Measurements from ENCODE around the gene PDE1A.

DNA sequence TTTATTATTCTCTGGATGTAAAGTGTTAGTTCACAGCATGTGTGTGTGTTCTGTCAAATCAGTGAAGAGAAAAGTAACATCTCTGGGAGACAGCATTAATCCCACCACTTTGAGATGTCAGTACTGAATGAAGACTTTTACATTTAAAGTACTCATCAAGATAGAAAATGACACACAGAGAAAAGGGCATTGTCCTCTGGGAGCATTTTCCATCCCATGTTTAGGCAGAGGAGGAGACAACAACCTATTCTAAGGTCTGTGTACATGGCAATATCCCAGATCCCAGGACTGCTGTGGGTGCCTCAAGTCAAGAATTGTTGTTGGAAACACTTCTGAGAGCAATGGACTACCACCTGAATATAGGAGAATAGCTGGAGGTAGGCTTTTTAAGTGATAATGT lies 239.7 kb downstream of the PDE1A start:
- TF ChIP-seq, protein P1, sequence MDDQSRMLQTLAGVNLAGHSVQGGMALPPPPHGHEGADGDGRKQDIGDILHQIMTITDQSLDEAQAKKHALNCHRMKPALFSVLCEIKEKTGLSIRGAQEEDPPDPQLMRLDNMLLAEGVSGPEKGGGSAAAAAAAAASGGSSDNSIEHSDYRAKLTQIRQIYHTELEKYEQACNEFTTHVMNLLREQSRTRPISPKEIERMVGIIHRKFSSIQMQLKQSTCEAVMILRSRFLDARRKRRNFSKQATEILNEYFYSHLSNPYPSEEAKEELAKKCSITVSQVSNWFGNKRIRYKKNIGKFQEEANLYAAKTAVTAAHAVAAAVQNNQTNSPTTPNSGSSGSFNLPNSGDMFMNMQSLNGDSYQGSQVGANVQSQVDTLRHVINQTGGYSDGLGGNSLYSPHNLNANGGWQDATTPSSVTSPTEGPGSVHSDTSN (CRISPR knock-in tag; IDR thresholded peaks at IDR 0.05) = no peak
- no peak for TF ChIP-seq ZNF121 (tag by site-specific recombination; IDR thresholded peaks at IDR 0.05)
- TF ChIP-seq SP3 (tag by site-specific recombination; IDR thresholded peaks at IDR 0.05) = no peak
- TF ChIP-seq, protein P2, sequence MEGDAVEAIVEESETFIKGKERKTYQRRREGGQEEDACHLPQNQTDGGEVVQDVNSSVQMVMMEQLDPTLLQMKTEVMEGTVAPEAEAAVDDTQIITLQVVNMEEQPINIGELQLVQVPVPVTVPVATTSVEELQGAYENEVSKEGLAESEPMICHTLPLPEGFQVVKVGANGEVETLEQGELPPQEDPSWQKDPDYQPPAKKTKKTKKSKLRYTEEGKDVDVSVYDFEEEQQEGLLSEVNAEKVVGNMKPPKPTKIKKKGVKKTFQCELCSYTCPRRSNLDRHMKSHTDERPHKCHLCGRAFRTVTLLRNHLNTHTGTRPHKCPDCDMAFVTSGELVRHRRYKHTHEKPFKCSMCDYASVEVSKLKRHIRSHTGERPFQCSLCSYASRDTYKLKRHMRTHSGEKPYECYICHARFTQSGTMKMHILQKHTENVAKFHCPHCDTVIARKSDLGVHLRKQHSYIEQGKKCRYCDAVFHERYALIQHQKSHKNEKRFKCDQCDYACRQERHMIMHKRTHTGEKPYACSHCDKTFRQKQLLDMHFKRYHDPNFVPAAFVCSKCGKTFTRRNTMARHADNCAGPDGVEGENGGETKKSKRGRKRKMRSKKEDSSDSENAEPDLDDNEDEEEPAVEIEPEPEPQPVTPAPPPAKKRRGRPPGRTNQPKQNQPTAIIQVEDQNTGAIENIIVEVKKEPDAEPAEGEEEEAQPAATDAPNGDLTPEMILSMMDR (tag by site-specific recombination; IDR thresholded peaks at IDR 0.05) = no peak
- TF ChIP-seq YY1 (tag by site-specific recombination; IDR thresholded peaks at IDR 0.05) = no peak
- TF ChIP-seq, protein P3, sequence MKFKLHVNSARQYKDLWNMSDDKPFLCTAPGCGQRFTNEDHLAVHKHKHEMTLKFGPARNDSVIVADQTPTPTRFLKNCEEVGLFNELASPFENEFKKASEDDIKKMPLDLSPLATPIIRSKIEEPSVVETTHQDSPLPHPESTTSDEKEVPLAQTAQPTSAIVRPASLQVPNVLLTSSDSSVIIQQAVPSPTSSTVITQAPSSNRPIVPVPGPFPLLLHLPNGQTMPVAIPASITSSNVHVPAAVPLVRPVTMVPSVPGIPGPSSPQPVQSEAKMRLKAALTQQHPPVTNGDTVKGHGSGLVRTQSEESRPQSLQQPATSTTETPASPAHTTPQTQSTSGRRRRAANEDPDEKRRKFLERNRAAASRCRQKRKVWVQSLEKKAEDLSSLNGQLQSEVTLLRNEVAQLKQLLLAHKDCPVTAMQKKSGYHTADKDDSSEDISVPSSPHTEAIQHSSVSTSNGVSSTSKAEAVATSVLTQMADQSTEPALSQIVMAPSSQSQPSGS (tag by site-specific recombination; IDR thresholded peaks at IDR 0.05; ENCODE audit: low read depth) = no peak
- TF ChIP-seq ZFP69B (tag by site-specific recombination; IDR thresholded peaks at IDR 0.05) = no peak
- no peak for TF ChIP-seq ZNF10 (tag by site-specific recombination; IDR thresholded peaks at IDR 0.05)
- TF ChIP-seq ZNF23 (tag by site-specific recombination; IDR thresholded peaks at IDR 0.05; ENCODE audit: borderline replicate concordance) = no peak
- TF ChIP-seq, protein P4, sequence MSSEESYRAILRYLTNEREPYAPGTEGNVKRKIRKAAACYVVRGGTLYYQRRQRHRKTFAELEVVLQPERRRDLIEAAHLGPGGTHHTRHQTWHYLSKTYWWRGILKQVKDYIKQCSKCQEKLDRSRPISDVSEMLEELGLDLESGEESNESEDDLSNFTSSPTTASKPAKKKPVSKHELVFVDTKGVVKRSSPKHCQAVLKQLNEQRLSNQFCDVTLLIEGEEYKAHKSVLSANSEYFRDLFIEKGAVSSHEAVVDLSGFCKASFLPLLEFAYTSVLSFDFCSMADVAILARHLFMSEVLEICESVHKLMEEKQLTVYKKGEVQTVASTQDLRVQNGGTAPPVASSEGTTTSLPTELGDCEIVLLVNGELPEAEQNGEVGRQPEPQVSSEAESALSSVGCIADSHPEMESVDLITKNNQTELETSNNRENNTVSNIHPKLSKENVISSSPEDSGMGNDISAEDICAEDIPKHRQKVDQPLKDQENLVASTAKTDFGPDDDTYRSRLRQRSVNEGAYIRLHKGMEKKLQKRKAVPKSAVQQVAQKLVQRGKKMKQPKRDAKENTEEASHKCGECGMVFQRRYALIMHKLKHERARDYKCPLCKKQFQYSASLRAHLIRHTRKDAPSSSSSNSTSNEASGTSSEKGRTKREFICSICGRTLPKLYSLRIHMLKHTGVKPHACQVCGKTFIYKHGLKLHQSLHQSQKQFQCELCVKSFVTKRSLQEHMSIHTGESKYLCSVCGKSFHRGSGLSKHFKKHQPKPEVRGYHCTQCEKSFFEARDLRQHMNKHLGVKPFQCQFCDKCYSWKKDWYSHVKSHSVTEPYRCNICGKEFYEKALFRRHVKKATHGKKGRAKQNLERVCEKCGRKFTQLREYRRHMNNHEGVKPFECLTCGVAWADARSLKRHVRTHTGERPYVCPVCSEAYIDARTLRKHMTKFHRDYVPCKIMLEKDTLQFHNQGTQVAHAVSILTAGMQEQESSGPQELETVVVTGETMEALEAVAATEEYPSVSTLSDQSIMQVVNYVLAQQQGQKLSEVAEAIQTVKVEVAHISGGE (tag by site-specific recombination; conservative IDR thresholded peaks at IDR 0.05; ENCODE audit: low read depth) = no peak
- no peak for TF ChIP-seq ZNF747 (tag by site-specific recombination; IDR thresholded peaks at IDR 0.05)
- TF ChIP-seq, protein P5, sequence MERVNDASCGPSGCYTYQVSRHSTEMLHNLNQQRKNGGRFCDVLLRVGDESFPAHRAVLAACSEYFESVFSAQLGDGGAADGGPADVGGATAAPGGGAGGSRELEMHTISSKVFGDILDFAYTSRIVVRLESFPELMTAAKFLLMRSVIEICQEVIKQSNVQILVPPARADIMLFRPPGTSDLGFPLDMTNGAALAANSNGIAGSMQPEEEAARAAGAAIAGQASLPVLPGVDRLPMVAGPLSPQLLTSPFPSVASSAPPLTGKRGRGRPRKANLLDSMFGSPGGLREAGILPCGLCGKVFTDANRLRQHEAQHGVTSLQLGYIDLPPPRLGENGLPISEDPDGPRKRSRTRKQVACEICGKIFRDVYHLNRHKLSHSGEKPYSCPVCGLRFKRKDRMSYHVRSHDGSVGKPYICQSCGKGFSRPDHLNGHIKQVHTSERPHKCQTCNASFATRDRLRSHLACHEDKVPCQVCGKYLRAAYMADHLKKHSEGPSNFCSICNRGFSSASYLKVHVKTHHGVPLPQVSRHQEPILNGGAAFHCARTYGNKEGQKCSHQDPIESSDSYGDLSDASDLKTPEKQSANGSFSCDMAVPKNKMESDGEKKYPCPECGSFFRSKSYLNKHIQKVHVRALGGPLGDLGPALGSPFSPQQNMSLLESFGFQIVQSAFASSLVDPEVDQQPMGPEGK (tag by site-specific recombination; IDR thresholded peaks at IDR 0.05) = no peak
- TF ChIP-seq, protein P6, sequence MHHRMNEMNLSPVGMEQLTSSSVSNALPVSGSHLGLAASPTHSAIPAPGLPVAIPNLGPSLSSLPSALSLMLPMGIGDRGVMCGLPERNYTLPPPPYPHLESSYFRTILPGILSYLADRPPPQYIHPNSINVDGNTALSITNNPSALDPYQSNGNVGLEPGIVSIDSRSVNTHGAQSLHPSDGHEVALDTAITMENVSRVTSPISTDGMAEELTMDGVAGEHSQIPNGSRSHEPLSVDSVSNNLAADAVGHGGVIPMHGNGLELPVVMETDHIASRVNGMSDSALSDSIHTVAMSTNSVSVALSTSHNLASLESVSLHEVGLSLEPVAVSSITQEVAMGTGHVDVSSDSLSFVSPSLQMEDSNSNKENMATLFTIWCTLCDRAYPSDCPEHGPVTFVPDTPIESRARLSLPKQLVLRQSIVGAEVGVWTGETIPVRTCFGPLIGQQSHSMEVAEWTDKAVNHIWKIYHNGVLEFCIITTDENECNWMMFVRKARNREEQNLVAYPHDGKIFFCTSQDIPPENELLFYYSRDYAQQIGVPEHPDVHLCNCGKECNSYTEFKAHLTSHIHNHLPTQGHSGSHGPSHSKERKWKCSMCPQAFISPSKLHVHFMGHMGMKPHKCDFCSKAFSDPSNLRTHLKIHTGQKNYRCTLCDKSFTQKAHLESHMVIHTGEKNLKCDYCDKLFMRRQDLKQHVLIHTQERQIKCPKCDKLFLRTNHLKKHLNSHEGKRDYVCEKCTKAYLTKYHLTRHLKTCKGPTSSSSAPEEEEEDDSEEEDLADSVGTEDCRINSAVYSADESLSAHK (tag by site-specific recombination; IDR thresholded peaks at IDR 0.05) = no peak
- no peak for TF ChIP-seq ZBTB17 (tag by site-specific recombination; IDR thresholded peaks at IDR 0.05)
